Transverse colon (tissue), 4 donors: ENCODE results near the gene SLC14A1. TPM values are rescaled to one million over a fixed set of nuclear protein-coding genes. Genes with fewer than 3 reads are reported as not detected.

Experiments
- DNase-seq: peaks from one replicate; pipeline ENCODE4 v3.0.0-alpha.2; 2019
- H3K27ac ChIP-seq, 4 donors: fragments of 200-600 bp; sonication (generic); 2 replicates each; pipeline ENCODE4 v1.5.1; 2016 to 2018; ENCODE audit warnings: inconsistent platforms in 4 of 4
- H3K27me3 ChIP-seq: fragments of 200-600 bp; sonication (generic); 2 replicates; pipeline ENCODE4 v1.5.1; 2017; ENCODE audit warnings: inconsistent platforms
- H3K36me3 ChIP-seq, 4 donors: fragments of 200-600 bp; sonication (generic); 2 replicates each; pipeline ENCODE4 v1.5.1; 2017 to 2019; ENCODE audit warnings: inconsistent platforms in 4 of 4
- H3K4me1 ChIP-seq, 4 donors: fragments of 200-600 bp; sonication (generic); 2 replicates each; pipeline ENCODE4 v1.5.1; 2017 to 2020; ENCODE audit warnings: inconsistent platforms in 4 of 4
- H3K4me3 ChIP-seq, 4 donors: fragments of 200-600 bp; sonication (generic); 1 replicate in 1 of 4; 2 replicates in 3 of 4; pipeline versions ENCODE4 v1.5.1 to v1.6.1; 2017 to 2019; ENCODE audit warnings: inconsistent platforms in 4 of 4
- H3K9me3 ChIP-seq, 2 donors: fragments of 200-600 bp; sonication (generic); 2 replicates each; pipeline ENCODE4 v1.5.1; 2017 to 2019; ENCODE audit warnings: inconsistent platforms in 2 of 2
- EP300 ChIP-seq: sonication (generic); formaldehyde crosslinking; IDR thresholded peaks from one replicate; pipeline ENCODE4 v1.6.1; 2017; ENCODE audit warnings: antibody characterized with exemption, low read depth
- POLR2A ChIP-seq: fragments of 450-650 bp; IDR thresholded peaks from one replicate; pipeline ENCODE4 v1.6.1; 2016; ENCODE audit warnings: antibody characterized with exemption, mild to moderate bottlenecking, moderate library complexity
- POLR2AphosphoS5 ChIP-seq, 3 donors: sonication (generic); formaldehyde crosslinking; IDR thresholded peaks; one replicate each; pipeline ENCODE4 v1.6.1; 2016; ENCODE audit warnings: antibody characterized with exemption in 3 of 3
- WGBS, 2 donors: methylation state at CpG; one replicate each; pipeline ENCODE4 v1.1.5; 2018; ENCODE audit warnings: low coverage in 1 of 2; 5-methylcytosine and 5-hydroxymethylcytosine counted together
- in situ Hi-C, 4 donors: fragments of 200-750 bp; cut with MboI; loops; one replicate each; pipeline versions ENCODE4 v1.15.0 to v1.15.1; 2017; ENCODE audit warnings: low sequenced_read_pairs in 3 of 4, low pct_ligation_motif_present in 1 of 4, low pct_unique_long_range_greater_than_20kb in 1 of 4
- intact Hi-C: fragments of 100-400 bp; cut with DNase I; formaldehyde crosslinking; loops from one replicate; pipeline ENCODE4 v1.15.1; 2023; ENCODE audit warnings: low total_unique reads
- total RNA-seq, 4 donors: library from RNA; depleted of rRNA; stranded (reverse); fragments of >200 nt; gene quantifications; one replicate each; pipeline ENCODE4 v1.1.0, GENCODE V29; 2016
- TF ChIP-seq, protein P1 (sequence below), 5 experiments: fragments of 200-600 bp in 3 of 5; fragments of 450-650 bp in 2 of 5; sonication (generic) in 3 of 5; IDR thresholded peaks; 1 replicate in 2 of 5; 2 replicates in 3 of 5; pipeline ENCODE4 v1.5.1; 2016 to 2017; ENCODE audit warnings: antibody characterized with exemption in 5 of 5, inconsistent platforms in 3 of 5, mild to moderate bottlenecking in 2 of 5, moderate library complexity in 1 of 5

The SLC14A1 gene
- total RNA-seq, 4 donors from 2014 or later = 0.75 to 2.9 (median 0.95) TPM; not detected in 1

DNA sequence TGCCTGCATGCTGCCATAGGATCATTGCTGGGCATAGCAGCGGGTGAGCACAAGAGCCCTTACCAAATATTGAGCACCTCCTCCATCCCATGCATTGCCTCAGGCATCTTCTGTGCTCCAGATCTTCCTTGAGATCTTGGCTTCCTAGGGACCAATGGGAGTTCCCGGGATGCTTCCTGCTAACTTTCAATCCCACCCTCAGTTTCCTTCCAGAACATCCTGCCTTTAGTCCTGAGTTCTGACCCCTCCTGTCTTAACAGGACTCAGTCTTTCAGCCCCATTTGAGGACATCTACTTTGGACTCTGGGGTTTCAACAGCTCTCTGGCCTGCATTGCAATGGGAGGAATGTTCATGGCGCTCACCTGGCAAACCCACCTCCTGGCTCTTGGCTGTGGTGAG, 15.3 kb downstream of the SLC14A1 start:
- Histone ChIP-seq H3K27ac (no peak overlapping the region), H3K36me3 (no peaks in the 10 kb centered on the region), H3K27me3 (no peaks in the 10 kb centered on the region), H3K9me3 (no peaks in the 10 kb centered on the region), H3K4me3 (no peak overlapping the region), H3K4me1 (no peaks in the 10 kb centered on the region)
- DNase-seq = no peak
- intact Hi-C loops = no loop called here
- in situ Hi-C loops = no loop called here
- 87% methylated on average over 3 of the region's 3 CpGs; no CpG with 5 or more reads in 1 of the 2 donors for WGBS, 2 donors
- no peak for TF ChIP-seq POLR2A
- TF ChIP-seq, protein P1, sequence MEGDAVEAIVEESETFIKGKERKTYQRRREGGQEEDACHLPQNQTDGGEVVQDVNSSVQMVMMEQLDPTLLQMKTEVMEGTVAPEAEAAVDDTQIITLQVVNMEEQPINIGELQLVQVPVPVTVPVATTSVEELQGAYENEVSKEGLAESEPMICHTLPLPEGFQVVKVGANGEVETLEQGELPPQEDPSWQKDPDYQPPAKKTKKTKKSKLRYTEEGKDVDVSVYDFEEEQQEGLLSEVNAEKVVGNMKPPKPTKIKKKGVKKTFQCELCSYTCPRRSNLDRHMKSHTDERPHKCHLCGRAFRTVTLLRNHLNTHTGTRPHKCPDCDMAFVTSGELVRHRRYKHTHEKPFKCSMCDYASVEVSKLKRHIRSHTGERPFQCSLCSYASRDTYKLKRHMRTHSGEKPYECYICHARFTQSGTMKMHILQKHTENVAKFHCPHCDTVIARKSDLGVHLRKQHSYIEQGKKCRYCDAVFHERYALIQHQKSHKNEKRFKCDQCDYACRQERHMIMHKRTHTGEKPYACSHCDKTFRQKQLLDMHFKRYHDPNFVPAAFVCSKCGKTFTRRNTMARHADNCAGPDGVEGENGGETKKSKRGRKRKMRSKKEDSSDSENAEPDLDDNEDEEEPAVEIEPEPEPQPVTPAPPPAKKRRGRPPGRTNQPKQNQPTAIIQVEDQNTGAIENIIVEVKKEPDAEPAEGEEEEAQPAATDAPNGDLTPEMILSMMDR (IDR thresholded peaks at IDR 0.05) = no peak
- TF ChIP-seq POLR2AphosphoS5 (IDR thresholded peaks at IDR 0.05) = no peak
- TF ChIP-seq EP300 = no peak

DNA sequence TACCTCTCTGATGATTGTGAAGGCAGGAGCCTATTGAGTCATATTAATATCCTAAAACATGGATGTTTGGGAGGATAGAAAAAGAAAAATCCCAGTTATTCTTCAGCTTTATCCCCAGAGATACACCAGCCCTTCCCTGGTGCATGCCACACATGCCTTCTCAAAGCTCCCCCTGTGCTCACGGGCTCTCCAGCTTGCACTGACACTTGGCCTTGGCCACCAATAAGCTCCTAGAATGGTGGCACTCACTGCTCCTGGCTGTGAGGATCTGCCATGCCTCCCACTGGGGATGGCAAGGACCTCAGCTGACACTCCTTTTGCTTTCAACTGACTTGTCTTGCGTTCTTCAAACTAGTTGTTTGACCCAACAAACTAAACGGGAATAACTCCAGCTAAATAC, 15.9 kb downstream of the SLC14A1 start:
- WGBS, 2 donors = 70 to 80% methylated on average over 3 of the region's 3 CpGs
- no peak overlapping the region for H3K4me3 ChIP-seq
- no peaks in the 10 kb centered on the region for H3K9me3 ChIP-seq
- H3K27me3 ChIP-seq = no peaks in the 10 kb centered on the region
- no peak overlapping the region for H3K27ac ChIP-seq
- no peak for DNase-seq
- intact Hi-C loops (no loop called here), in situ Hi-C loops (no loop called here)
- TF ChIP-seq, protein P1 (IDR thresholded peaks at IDR 0.05) = no peak
- TF ChIP-seq EP300 (no peak), POLR2A (no peak), POLR2AphosphoS5 (IDR thresholded peaks at IDR 0.05) (no peak)
- H3K36me3 ChIP-seq = no peaks in the 10 kb centered on the region
- H3K4me1 ChIP-seq = no peaks in the 10 kb centered on the region

DNA sequence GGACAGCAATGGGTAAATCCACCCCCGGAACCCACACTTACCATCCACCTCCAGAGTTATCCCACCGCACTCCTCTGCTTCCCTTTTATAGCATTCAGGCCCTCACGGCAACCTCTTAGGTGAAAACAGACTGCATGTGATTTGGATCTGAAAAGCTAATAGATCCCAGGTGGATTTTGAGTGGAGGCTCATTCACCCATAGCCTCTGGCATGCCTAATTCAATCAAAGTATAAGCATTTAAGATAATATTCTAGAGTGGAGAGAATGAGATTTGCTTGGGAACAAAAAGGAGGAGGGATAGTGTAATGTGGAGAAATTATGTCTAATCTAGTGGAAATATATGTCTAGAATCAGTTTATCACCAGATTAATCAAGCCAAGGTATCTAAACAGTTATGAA, 17.1 kb downstream of the SLC14A1 start:
- in situ Hi-C loops (no loop called here), intact Hi-C loops (no loop called here)
- Histone ChIP-seq H3K4me3 (no peak overlapping the region), H3K36me3 (no peaks in the 10 kb centered on the region), H3K27ac (no peak overlapping the region), H3K27me3 (no peaks in the 10 kb centered on the region), H3K9me3 (no peaks in the 10 kb centered on the region), H3K4me1 (no peaks in the 10 kb centered on the region)
- no peak for TF ChIP-seq EP300
- TF ChIP-seq POLR2A = no peak
- TF ChIP-seq POLR2AphosphoS5 (IDR thresholded peaks at IDR 0.05) = no peak
- TF ChIP-seq, protein P1 (IDR thresholded peaks at IDR 0.05) = no peak
- WGBS, 2 donors = 76% methylated on average over 3 of the region's 3 CpGs; no CpG with 5 or more reads in 1 of the 2 donors
- no peak for DNase-seq

DNA sequence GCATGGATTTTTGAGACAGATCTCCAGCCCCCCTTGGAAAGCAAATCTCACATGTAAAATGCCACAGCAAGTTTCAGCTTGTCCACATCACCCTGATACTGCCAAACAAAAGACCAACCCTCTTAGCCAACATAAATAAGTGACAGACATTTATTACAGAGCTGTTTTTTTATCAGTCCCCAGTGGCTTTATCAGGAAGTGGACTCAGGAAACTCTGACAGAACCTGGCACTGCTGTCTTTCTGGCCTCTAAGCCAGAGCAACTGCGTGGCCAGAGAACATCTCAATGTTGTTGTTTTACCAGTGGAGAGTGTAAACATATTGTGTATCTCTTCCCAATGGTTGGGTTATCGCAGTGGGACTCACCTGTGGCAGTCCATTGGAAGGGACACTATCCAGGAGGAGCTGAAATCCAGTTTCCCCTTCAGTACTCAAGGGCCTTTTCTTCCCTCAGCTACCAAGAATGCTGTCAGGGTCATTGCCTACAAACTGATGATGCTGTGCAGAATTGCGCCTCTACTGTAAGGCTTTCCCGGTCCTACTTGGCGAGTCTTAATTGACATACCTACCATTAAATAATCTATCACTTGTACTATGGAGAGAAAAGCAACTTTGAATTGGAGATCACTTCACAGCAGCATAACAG, 22.0 kb downstream of the SLC14A1 start:
- Histone ChIP-seq H3K27me3 (no peaks in the 10 kb centered on the region), H3K36me3 (no peaks in the 10 kb centered on the region), H3K4me3 (no peak overlapping the region), H3K4me1 (no peaks in the 10 kb centered on the region), H3K27ac (peak overlapping the region in 3 of 4 donors; percentile 4 to 49 (median 18)), H3K9me3 (no peaks in the 10 kb centered on the region)
- intact Hi-C loops (no loop called here), in situ Hi-C loops (no loop called here)
- TF ChIP-seq EP300 (no peak), POLR2A (no peak), POLR2AphosphoS5 (IDR thresholded peaks at IDR 0.05) (no peak)
- TF ChIP-seq, protein P1 (IDR thresholded peaks at IDR 0.05) = no peak
- no peak for DNase-seq
- WGBS, 2 donors = 73 to 77% methylated on average over 5 of the region's 5 CpGs
